GM12891 (cell line): Measurements from ENCODE around the gene STOML2.

ENCODE experiments used
- POLR2A ChIP-seq: IDR thresholded peaks from 2 replicates; pipeline ENCODE4 v1.6.1; 2011; ENCODE audit warnings: low read depth, low read length, control low read depth
- POLR2AphosphoS5 ChIP-seq: IDR thresholded peaks from 2 replicates; pipeline ENCODE4 v1.6.1; 2011; ENCODE audit warnings: low read depth, low read length, control low read depth
- TAF1 ChIP-seq: IDR thresholded peaks from 2 replicates; pipeline ENCODE4 v1.6.1; 2011; ENCODE audit warnings: low read depth, low read length, control low read depth

DNA sequence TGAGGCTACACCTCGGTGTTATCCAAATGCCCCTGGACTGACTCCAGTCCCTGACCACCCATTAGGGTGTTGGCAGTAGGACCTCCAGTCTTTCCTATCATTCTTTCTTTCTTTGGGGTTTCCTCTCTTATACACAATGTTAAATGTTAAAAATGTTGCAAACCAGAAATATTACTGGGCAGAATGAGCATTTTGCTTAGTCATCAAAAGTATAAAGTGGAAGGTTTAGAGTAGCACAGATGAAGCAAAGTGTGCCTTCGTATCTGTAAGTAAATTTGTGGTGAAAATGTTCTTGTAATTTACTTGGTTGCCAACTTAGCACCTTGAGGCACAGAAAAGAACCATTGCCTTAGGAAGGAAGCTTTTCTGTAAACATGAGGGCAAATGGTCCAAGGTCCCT is 37.2 kb upstream of the STOML2 start:
- TF ChIP-seq POLR2AphosphoS5 (no peak), POLR2A (no peak), TAF1 (no peak)
